HEK293T (cell line): ENCODE results near the gene KRTCAP3.

Experiments
- CTCF ChIA-PET: fragments of 350-600 bp; formaldehyde crosslinking; extraction: SDS; loops from one replicate; lab custom pipeline; 2021; ENCODE audit warnings: antibody characterized with exemption, inconsistent platforms; lab: Yijun Ruan, JAX
- POLR2A ChIA-PET: fragments of 350-600 bp; formaldehyde crosslinking; extraction: SDS; loops from one replicate; lab custom pipeline; 2020; ENCODE audit warnings: antibody characterized with exemption, inconsistent platforms; lab: Yijun Ruan, JAX
- DNase-seq: peaks from one replicate; pipeline ENCODE4 v3.0.0; 2012; ENCODE audit warnings: mixed read lengths; ENCODE audit errors: extremely low spot score
- ARNT ChIP-seq: fragments of 450-650 bp; IDR thresholded peaks from 2 replicates; pipeline ENCODE4 v1.6.1; 2017; ENCODE audit warnings: mild to moderate bottlenecking
- BHLHE40 ChIP-seq: fragments of 450-650 bp; IDR thresholded peaks from 2 replicates; pipeline ENCODE4 v1.6.1; 2016; ENCODE audit warnings: mild to moderate bottlenecking, moderate library complexity, borderline replicate concordance
- CTBP1 ChIP-seq: fragments of 450-650 bp; IDR thresholded peaks from 2 replicates; pipeline ENCODE4 v1.6.1; 2016; ENCODE audit warnings: borderline replicate concordance
- ELF4 ChIP-seq: fragments of 450-650 bp; IDR thresholded peaks from 2 replicates; pipeline ENCODE4 v1.6.1; 2017; ENCODE audit warnings: antibody characterized with exemption
- FOXA1 ChIP-seq: fragments of 450-650 bp; IDR thresholded peaks from 2 replicates; pipeline ENCODE4 v1.6.1; 2016; ENCODE audit warnings: mild to moderate bottlenecking
- FOXK2 ChIP-seq: fragments of 450-650 bp; IDR thresholded peaks from 2 replicates; pipeline ENCODE4 v1.6.1; 2016; ENCODE audit warnings: mild to moderate bottlenecking
- FOXM1 ChIP-seq: fragments of 450-650 bp; IDR thresholded peaks from 2 replicates; pipeline ENCODE4 v1.6.1; 2017; ENCODE audit warnings: mild to moderate bottlenecking, borderline replicate concordance
- HDGF ChIP-seq: fragments of 450-650 bp; IDR thresholded peaks from 2 replicates; pipeline ENCODE4 v1.6.1; 2017; ENCODE audit warnings: antibody characterized with exemption, borderline replicate concordance
- L3MBTL2 ChIP-seq: fragments of 450-650 bp; conservative IDR thresholded peaks from 2 replicates; pipeline ENCODE4 v1.6.1; 2016; ENCODE audit warnings: mild to moderate bottlenecking
- LEF1 ChIP-seq: fragments of 450-650 bp; IDR thresholded peaks from 2 replicates; pipeline ENCODE4 v1.6.1; 2017; ENCODE audit warnings: mild to moderate bottlenecking, borderline replicate concordance
- NFRKB ChIP-seq: fragments of 450-650 bp; IDR thresholded peaks from 2 replicates; pipeline ENCODE4 v1.6.1; 2016; ENCODE audit warnings: mild to moderate bottlenecking, moderate library complexity
- SP1 ChIP-seq: fragments of 450-650 bp; IDR thresholded peaks from 2 replicates; pipeline ENCODE4 v1.6.1; 2017
- SUZ12 ChIP-seq: fragments of 450-650 bp; IDR thresholded peaks from 2 replicates; pipeline ENCODE4 v1.6.1; 2016; ENCODE audit warnings: mild to moderate bottlenecking
- TARDBP ChIP-seq: fragments of 450-650 bp; IDR thresholded peaks from 2 replicates; pipeline ENCODE4 v1.6.1; 2016
- ZNF384 ChIP-seq: fragments of 450-650 bp; IDR thresholded peaks from 2 replicates; pipeline ENCODE4 v1.6.1; 2016
- TF ChIP-seq, protein P1 (sequence below): fragments of 450-650 bp; IDR thresholded peaks from 2 replicates; pipeline ENCODE4 v1.6.1; 2016

Gene KRTCAP3

DNA sequence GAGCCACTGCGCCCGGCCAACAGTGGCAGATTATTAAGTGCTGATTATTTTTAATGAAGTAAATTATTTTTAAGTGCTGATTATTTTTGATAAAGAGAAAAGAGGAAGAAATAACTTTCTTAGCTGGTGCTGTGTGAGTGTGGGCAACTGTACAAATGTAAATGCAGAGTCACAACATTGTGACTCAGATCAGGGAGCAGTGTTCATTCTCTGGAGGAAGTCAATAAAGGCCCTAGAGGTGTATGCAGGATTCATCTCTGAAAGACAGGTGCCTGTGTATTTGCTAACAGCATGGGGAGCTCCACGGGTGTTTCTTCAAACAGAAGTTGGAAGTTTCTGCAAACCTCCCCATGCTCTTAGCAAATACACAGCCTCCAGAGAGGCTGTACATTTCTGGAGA, 6.2 kb downstream of the KRTCAP3 start:
- ChIA-PET CTCF (interaction anchor here (0.6 kb wide), 1 partner anchor 19 kb away, joined by 3 read pairs; no protein-coding TSS in a partner anchor), POLR2A (interaction anchor here (1.2 kb wide), 1 partner anchor 19 kb away, joined by 3 read pairs; the partner anchor contains the start of gene NRBP1)
- no peak for DNase-seq
- TF ChIP-seq, protein P1, sequence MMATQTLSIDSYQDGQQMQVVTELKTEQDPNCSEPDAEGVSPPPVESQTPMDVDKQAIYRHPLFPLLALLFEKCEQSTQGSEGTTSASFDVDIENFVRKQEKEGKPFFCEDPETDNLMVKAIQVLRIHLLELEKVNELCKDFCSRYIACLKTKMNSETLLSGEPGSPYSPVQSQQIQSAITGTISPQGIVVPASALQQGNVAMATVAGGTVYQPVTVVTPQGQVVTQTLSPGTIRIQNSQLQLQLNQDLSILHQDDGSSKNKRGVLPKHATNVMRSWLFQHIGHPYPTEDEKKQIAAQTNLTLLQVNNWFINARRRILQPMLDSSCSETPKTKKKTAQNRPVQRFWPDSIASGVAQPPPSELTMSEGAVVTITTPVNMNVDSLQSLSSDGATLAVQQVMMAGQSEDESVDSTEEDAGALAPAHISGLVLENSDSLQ: no peak
- no peak for TF ChIP-seq HDGF
- no peak for TF ChIP-seq ELF4
- no peak for TF ChIP-seq ZNF384
- TF ChIP-seq CTBP1: no peak
- TF ChIP-seq FOXK2: no peak
- no peak for TF ChIP-seq SUZ12
- no peak for TF ChIP-seq FOXA1
- no peak for TF ChIP-seq NFRKB
- TF ChIP-seq LEF1: no peak
- no peak for TF ChIP-seq FOXM1
- no peak for TF ChIP-seq TARDBP
- TF ChIP-seq BHLHE40: no peak
- no peak for TF ChIP-seq L3MBTL2
- TF ChIP-seq SP1: no peak
- TF ChIP-seq ARNT: no peak

DNA sequence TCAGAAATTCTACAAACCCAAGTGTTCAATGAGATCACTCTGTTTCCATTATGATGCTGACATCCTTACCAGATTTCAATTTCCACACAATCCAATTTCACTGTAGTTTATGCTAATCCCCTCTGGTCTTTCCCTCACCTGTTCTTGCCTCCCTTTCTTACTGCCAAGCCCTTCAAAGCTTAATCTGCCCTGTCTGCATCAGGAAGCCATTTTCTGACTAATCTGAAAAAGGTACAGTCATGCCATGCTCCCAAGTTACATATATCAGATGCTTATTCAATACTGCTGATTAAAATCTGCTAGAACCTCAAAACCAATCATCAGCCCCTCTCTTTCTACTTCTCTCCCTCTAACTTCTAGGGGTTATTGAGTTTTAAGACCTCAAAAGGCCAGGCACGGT, 8.9 kb downstream of the KRTCAP3 start:
- no peak for DNase-seq
- CTCF ChIA-PET: no interaction called here
- POLR2A ChIA-PET: no interaction called here
- TF ChIP-seq FOXA1: no peak
- no peak for TF ChIP-seq ARNT
- TF ChIP-seq BHLHE40: no peak
- TF ChIP-seq FOXK2: no peak
- no peak for TF ChIP-seq ELF4
- no peak for TF ChIP-seq CTBP1
- no peak for TF ChIP-seq SP1
- TF ChIP-seq TARDBP: no peak
- TF ChIP-seq NFRKB: no peak
- TF ChIP-seq ZNF384: no peak
- TF ChIP-seq HDGF: no peak
- TF ChIP-seq L3MBTL2: no peak
- TF ChIP-seq FOXM1: no peak
- TF ChIP-seq, protein P1: no peak
- TF ChIP-seq SUZ12: no peak
- no peak for TF ChIP-seq LEF1

DNA sequence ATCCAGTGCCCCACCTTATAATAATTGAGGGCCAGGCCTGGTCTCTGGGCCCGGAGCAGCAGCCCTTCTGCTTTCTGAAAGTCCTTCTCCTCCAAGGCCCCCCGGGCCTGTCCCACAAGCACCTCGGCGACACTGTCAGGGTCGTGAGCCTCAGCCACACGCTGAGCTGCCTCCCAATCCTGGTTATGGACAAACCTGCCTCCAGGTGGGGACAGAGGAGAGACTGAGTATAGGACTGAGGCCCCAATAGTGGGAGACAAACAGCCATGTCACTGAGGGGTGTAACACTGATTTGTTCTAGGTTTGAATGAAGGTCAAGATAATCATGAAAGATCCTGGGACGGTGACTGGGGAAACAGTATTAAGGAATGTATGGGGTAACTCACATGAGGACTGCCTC, 11.8 kb downstream of the KRTCAP3 start:
- DNase-seq: no peak
- CTCF ChIA-PET: no interaction called here
- TF ChIP-seq TARDBP (no peak), HDGF (no peak), ELF4 (no peak), LEF1 (no peak), L3MBTL2 (no peak)
- POLR2A ChIA-PET: no interaction called here

DNA sequence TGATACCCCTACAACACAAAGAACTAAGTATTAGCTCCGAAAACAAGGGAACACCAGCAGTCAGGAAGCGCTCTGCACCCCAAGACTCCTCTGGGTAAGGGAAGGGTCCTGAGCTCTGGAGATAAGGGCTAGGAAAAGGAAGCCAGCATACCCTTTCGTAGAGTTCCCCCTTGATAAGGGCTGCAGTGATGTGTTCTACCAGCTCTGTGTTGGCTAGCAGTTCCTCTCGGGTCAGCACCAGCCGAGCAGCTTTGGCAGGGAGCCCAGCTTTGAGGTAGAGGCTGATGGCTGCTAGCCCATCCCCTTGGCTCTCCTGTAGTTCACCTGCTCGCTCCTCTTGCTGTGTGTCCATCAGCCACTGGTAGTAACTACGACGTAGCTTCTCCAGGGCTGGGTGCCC, 18.9 kb downstream of the KRTCAP3 start:
- TF ChIP-seq SUZ12 (no peak), ELF4 (no peak), ARNT (no peak), SP1 (no peak), CTBP1 (no peak), FOXM1 (no peak), LEF1 (no peak), HDGF (no peak), FOXK2 (no peak), ZNF384 (no peak)
- POLR2A ChIA-PET: no interaction called here
- CTCF ChIA-PET: no interaction called here
- DNase-seq: no peak

DNA sequence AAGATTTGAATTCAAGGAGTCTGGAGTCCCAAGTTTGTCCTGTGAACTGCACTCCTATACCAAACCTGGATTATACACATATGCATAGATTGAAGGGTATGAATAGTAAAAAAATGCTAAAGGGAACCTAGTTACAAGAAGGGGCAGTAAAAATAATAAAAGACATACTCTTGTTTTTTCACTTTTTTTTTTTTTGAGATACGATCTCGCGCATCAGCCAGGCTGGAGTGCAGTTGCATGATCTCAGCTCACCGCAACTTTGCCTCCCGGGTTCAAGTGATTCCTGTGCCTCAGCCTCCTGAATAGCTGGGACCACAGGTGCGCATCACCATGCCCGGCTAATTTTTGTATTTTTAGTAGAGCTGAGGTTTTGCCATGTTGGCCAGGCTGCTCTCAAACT, 22.3 kb downstream of the KRTCAP3 start:
- TF ChIP-seq NFRKB (no peak), FOXM1 (no peak), SUZ12 (no peak), L3MBTL2 (no peak), FOXA1 (no peak), HDGF (no peak), SP1 (no peak), ELF4 (no peak)
- no peak for DNase-seq
- POLR2A ChIA-PET: interaction anchor here (1.1 kb wide), 1 partner anchor 55 kb away, joined by 3 read pairs; the partner anchor contains the start of gene PPM1G
- CTCF ChIA-PET: interaction anchor here (0.7 kb wide), 1 partner anchor 36 kb away, joined by 4 read pairs; the partner anchor contains the start of gene NRBP1

DNA sequence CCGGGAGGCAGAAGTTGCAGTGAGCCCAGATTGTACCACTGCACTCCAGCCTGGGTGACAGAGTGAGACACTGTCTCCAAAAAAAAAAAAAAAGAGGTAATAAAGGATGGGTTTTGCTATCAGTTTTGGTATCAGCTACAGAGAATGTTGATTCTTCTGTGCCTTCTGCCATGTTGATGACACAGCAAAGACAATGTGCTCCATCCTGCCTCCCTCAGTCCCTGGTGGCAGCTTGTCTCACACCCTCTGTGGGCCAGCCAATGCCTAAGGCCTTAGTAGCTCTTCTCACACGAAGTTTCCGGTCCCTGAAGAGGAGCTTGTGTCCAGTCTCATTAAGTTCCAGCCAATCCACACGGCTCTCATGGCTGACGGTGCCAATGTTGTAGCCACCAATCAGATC, 29.8 kb downstream of the KRTCAP3 start:
- TF ChIP-seq LEF1 (no peak), BHLHE40 (no peak), ELF4 (no peak), SUZ12 (no peak), L3MBTL2 (no peak), FOXK2 (no peak), CTBP1 (no peak), ZNF384 (no peak), ARNT (no peak)
- ChIA-PET POLR2A (no interaction called here), CTCF (no interaction called here)
- no peak for DNase-seq

DNA sequence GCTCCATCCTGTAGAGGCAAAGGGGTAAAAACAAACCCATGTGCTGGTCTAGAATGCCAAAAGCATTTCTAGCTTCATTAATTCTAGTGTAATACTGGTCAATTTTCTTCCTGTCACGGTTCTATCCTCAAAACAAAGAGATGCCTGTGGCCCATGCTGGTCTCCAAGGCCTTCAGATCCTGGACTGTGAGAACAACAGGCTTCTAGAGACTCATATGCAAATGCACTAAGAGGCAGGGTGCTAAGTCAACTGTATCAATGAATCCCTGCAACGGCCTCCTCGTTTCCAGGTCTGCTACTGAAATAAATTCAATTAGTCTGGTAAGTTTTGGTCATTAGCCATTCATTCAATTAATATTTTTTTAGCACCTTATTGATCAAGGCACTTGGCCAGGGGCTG, 43.3 kb downstream of the KRTCAP3 start:
- DNase-seq: no peak
- ChIA-PET POLR2A (interaction anchor here (1.0 kb wide), 1 partner anchor 143 kb away, joined by 3 read pairs; the partner anchor contains the start of genes CCDC121 and GPN1), CTCF (no interaction called here)
- TF ChIP-seq SUZ12: no peak
- TF ChIP-seq SP1: no peak
- TF ChIP-seq HDGF: no peak
- no peak for TF ChIP-seq ELF4
- TF ChIP-seq BHLHE40: no peak
- no peak for TF ChIP-seq TARDBP
- no peak for TF ChIP-seq NFRKB
- TF ChIP-seq L3MBTL2: no peak
- no peak for TF ChIP-seq LEF1
- no peak for TF ChIP-seq FOXK2
- TF ChIP-seq FOXM1: no peak
- TF ChIP-seq, protein P1: no peak
- no peak for TF ChIP-seq CTBP1
